GM21723 (cell line): ENCODE results near the gene SHISAL2A.

Experiments used
- ATAC-seq: cut with Tn5 transposase; IDR thresholded peaks from one replicate; pipeline ENCODE4 v1.9.1; 2021; ENCODE audit warnings: mild to moderate bottlenecking, moderate library complexity; ENCODE audit not compliant: unreplicated experiment

Gene SHISAL2A

DNA sequence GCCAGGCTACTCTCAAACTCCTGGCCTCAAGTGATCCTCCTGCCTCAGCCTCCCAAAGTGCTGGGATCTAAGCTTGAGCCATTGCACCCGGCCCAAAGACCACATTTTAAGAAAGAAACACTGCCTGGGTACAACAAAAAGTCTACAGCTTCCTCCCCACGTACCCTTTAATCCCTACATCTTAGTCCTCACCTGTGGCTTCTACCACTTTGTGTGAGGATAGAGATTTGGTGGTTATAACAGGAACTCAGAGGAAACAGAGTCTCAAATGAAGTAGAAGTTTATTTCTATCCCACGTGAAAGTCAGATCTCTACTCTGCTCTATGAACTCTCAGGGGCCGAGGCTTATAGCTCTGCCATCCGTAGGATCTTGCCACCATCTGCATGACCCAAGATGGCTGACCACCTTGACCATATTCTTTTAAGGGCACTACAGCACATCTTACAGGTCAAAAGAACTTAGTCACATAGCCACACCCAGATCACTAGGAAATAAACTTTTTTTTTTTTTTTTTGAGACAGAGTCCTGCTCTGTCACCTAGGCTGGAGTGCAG, 17.4 kb upstream of the SHISAL2A start:
- no peak for ATAC-seq

DNA sequence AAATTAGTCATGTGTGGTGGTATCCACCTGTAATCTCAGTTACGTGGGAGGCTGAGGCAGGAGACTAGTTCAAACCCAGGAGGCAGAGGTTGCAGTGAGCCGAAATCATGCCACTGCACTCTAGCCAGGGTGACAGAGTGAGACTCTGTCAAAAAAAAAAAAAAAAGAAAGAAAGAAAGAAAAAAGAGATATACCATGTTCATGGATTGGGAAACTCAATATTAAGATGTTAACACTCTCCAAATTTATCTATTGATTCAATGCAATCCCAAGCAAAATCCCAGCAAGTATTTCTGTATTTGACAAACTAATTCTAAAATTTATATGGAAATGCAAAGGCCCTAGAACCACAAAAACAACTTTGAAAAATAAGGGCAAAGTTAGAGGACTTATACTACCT, 11.0 kb upstream of the SHISAL2A start:
- ATAC-seq = no peak

DNA sequence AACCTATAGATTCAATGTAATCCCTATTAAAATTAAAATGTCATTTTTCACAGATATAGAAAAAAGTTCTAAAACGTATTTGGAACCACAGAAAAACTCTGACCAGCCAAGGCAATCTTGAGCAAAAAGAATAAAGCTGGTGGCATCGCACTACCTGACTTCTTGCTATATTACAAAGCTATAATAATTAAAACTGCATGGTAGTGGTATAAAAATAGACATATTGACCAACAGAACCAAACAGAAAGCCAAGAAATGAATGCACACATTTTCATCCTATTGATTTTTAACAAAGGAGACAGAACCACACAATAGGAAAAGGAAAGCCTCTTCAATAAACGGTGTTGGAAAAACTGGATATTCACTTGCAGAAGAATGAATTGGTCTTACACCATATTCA, 9.2 kb upstream of the SHISAL2A start:
- no peak for ATAC-seq

DNA sequence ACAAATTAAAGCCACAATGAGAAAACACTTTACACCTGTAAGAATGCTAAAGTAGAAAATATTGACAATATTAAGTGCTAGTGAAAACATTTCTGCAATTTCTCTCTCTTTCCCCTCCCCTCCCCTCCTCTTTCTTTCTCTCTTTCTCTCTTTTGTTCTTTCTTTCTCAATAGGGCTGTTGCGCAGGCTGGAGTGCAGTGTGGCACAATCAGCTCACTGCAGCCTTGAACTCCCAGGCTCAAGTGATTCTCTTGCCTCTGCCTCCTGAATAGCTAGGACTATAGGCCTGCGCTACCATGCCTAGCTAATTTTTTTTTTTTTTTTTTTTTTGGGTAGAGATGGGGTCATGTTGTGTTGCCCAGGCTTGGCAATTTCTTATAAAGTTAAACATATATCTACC, 5.9 kb upstream of the SHISAL2A start:
- ATAC-seq = no peak

DNA sequence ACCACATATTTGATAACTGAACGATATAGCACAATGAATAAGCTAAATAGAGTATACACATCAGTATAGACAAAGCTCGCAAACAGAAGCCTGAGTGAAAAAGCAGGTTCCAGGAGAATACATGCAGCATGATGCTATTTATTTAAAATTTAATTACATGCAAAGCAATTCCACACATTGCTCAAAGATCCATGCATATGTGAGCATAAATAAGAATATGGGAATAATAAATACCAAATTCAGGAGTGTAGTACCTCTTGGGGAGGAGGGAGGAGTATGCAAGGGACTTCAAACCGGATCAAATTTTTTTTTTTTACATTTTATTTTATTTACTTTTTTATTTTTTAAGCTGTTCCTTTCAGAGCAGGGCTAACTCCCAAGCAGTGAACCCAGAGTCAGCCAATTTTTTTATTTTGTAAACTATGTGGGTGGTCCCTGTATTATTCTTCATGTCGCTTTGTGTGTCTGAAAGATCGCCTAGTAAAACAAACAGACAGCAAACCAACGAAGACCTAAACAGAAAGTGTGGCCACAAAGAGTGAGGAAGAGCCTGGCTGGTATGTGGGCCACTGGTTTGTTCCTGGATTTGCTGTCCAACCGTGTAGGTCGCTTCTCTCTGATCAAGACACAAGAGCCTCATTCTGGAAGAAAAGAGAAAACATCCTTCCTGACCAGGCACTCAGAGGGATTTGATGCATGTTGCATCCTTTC, 4.2 kb upstream of the SHISAL2A start:
- no peak for ATAC-seq

DNA sequence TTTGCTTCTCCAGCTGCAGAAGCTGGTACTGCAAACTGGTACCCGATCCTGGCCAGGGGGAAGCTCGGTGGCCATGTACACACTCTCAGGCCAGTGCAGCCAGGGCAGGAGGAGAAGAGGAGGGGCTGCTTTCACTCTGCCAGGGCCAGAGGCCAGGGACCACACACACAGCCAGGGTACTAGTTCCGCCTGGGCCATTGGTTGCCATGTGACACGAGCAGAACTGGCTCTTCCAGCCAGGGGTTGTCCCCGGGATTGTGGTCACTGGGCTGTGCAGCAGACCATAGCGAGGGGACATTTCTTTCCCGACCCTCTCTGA, 3.7 kb upstream of the SHISAL2A start:
- no peak for ATAC-seq

DNA sequence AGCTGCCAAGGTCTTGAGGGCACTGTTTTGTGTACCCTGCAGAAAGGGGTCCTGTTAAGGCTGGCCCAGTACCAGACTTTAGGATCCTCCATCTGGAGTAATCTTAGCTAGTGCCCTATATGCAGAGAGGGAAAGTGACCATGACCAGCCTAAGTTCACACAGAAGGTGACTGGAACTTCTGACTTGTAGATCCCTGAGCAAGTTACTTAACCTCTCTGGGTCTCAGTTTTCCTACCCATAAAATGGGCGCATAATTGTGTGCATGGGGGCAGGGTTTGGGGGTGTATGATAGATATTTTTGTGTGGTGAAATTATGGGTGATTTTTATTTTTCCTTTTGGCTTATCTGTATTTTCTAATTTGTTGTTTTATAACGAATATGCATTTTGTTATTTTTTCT, 3.3 kb upstream of the SHISAL2A start:
- no peak for ATAC-seq

DNA sequence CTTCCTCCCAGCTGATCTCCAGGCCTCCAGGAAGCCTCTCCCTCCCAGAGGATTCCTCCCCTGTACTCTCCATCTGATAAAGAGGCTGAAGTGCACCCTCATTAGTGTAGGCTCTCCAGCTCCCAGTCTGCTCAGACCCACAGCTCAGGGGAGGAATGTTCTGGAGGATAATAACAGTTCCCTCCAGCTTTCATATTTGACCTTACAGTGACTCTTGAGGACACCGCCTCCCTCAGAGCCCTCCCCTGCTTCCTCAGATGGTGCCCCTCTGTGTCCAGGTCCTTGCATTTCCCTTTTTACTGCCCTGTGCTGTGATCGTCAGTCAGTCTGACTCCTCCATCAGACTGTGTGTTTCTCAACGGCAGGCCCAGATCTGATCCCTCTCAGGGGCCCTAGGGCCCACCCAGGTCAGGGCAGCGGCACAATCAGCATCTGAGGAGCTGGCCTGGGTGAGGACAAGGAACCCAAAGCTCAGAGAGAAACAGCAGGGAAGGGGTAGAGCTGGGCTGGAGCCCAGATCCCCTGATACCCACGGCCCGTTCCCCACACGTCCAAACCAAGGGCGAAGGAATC, 1.1 kb upstream of the SHISAL2A start:
- no peak for ATAC-seq

DNA sequence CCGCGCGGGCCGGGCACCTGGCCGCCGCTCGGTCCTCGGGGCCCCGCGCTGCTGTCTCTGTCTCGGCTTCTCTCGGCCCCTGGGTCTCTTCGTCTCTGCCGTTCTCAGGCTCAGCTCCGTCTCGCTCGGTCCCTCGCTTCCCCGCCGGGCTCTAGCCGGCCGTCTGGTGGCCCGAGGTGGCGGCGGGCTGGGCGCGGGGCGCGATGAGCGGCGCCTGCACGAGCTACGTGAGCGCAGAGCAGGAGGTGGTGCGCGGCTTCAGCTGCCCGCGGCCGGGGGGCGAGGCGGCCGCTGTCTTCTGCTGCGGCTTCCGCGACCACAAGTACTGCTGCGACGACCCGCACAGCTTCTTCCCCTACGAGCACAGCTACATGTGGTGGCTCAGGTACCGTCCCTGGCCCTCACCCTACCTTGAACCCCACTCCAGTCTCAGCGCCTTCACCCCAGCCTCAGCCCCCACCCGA, 355 bp downstream of the SHISAL2A start:
- ATAC-seq = no peak

DNA sequence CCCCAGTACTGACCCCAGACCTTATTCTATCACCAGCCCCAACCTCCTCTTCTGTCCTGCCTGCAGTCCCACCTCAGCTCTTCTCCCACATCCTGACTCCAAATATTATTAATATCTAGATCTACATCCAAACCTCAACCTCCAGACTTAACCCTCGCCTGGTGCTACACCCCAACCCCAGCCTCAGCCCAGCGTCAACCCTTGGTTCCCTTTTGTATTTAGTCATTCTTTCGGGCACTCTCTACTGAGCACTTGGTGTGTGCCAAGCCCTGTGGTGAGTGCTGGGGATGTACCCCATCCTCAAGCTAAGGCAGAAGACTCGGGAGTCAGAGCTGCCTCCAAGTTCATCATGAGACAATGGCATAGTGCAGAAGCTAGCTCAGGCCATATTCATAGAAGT, 1.1 kb downstream of the SHISAL2A start:
- no peak for ATAC-seq

DNA sequence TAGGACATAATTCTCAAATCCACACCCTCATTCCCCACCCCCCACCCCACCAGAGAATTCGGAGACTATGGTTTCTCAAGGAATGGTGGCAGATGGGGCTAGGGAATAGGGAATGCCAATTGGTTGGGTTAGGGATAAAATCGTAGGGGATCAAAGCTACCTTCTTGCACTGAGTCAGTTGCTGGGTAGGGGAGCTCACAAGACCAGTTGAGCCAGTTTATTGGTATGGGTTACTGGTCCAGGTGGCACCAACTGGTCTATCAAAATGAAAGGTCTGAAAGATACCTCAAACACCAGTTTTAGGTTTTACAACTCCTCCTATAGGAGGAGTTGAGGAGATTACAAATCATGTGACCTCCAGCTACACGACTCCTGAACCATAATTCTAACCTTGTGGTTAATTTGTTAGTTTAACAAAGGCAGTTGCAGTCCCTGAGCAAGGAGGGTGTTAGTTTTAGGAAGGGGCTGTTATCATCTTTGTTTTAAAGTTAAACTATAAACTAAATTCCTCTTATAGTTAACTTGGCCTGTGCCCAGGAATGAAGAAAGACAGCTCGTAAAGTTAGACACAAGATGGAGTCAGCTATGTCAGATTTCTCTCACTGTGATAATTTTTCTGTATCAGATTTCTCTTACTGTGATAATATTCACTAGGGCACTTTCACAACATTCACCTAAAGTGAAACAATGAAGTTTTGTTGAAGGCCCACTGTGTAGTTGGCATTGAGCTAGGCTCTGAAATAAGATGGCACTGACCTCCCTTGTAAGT, 2.5 kb downstream of the SHISAL2A start:
- ATAC-seq = no peak

DNA sequence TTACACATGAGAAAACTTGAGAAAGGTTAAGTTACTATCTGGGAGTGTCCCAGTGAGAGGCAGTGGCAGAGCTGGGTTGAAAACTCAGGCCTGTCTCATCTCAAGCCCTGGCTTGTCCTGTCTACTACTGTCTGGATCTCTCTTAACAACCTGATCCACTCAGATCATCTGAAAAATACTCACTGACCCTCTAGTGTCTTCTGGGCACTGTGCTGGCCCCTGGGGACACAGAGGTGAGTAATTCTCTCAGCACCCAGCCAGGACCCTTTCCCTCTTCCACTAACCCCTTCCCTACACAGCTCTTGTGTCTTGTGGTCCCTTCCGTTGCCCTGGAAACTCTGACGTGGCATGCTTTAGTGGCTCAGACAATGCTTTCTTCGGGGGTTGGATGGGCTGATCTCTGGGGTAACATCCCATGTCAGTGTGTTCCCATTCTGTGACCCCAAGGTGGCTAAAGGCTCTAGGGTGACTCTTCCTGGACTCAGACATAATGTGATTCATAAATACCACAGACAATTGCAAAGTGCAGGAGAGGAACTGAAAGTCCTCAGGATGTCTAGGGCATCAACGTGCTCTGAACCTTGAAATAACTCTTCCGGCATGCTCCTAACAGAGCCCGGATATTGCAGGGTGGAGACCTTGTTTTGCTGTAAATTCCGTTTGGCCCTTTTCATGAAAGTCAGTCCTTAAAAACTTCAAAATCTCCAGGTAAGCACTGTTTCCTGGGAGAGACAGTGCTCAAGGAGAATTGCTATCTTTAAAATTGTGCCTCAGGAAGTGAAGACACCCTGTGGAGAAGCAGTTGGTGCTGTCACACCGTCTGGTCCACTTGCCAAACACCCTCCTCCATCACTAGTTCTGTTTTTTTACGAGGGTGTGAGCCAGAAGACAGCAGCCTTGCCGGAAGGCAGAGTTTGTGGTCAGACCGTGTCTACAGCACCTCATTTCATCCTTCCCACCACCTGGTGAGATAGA, 4.0 kb downstream of the SHISAL2A start:
- ATAC-seq = peak; percentile 85

DNA sequence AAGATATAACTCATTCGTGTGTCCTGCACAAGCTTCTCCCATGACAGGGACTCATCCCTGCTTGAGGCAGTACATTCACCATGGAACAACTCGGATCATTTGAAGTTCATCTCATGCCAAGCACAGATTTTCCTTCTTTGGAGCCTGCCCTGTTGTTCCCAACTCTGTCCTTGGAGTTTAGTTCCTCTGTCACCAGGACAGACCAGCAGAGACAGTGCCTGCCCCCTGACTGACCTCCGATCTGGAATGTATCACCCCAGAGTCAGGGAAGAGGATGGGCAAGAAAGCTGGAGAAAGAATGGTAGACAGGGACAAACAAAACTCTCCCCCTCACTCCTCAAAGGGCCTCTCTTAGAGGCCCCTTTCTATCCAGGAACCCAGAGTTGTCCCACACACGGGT, 5.0 kb downstream of the SHISAL2A start:
- no peak for ATAC-seq

DNA sequence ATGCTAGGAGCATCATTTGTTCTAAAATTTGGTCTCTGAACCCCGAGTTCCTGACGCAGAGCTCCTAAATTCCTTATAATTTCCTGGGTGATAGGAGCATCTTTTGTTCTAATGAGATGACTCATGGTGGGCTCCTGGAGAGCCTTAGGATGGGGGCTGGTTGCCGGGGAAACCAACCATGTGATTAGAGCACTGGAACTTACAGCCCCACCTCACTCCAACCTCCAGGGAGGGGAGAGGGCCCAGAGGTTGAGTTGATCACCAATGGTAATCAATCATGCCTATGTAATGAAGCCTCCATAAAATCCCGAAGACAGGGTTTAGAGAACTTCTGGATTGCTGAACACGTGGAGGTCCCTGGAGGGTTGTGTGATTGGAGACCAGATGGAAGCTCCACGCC, 7.7 kb downstream of the SHISAL2A start:
- no peak for ATAC-seq

DNA sequence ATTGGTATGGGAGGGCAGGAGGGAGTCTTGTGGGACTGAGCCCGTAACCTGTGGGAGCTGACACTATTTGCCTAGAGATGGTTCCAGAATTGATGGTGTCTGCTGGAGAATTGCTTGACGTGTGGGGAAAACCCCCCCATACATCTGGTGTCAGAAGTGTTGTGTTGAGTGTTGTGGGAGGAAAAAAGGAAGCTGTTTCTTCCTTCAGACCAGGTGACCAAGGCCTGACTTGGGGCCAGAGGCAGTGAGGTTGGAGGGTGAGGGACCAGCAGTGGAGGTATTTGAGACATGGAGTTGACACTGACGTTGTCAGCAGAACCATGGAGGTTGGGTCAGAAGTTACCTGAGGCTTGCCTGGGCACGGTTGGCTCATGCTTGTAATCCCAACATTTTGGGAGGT, 8.3 kb downstream of the SHISAL2A start:
- no peak for ATAC-seq

DNA sequence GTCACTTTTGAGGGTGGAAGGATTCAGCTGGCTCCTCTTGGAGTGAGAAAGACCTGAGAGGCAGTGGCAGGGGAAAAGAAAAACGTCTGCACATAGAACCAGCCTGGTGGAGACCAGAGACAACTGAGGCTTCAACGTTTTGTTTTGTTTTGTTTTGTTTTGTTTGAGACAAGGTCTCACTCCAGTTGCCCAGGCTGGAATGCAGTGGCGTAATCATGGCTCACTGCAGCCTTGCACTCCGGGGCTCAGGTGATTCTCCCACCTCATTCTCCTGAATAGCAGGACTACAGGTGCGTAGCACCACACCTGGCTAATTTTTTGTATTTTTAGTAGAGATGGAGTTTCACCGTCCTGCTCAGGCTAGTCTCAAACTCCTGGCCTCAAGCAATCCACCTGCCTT, 12.3 kb downstream of the SHISAL2A start:
- ATAC-seq = no peak

DNA sequence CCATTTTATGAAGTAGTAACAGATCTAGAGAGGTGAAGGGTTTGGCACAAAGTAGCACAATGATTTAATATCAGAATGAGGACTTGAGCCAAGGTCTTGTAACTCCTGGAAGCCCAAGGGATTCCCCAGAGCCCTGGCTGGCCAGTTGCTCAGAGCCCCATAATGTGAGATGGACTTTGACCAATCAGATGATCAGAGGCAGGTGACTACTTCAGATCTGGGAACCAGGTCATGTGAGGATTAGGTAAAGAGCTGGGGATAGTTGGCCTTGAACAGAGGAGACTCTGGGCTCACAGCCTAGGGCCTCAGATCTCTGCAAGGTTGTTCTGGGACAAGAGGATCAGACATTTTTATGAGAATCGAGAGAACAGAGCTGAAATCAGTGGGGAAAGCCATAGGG, 18.9 kb downstream of the SHISAL2A start:
- no peak for ATAC-seq

DNA sequence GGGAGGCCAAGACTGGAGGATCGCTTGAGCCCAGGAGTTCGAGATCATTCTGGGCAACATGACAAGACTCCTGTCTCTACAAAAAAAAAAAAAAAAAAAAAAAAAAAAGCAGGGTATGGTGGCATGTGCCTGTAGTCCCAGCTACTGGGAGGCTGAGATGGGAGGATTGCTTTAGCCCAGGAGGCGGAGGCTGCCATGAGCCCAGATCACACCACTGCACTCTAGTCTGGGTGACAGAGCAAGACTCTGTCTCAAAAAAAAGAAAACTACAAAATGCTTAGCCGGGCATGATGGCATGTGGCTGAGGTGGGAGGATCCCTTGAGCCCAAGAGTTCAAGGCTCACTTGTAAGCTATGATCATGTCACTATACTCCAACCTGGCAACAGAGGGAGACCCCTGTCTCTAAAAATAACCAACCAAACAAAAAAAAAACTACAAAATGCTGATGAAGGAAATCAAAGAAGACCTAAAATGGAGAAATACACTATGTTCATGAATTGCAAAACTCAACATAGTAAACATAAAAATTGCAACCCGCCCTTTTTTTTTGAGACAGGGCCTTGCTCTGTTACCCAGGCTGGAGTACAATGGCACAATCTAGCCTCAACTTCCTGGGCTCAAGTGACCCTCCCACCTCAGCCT, 20.4 kb downstream of the SHISAL2A start:
- no peak for ATAC-seq

DNA sequence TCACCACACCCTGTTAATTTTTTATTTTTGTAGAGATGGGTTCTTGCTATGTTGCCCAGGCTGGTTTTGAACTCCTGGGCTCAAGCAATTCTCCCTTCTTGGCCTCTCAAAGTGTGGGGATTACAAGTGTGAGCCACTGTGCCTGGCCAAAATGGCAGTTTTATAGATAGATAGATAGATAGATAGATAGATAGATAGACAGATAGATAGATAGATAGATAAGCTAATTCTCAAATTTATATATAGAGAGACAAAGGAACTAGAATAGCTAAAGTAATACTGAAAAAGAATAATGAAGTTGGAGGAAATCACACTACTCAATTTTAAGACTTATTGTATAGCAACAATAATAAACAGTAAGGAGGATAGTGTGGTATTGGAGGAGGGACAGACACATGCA, 21.1 kb downstream of the SHISAL2A start:
- no peak for ATAC-seq

DNA sequence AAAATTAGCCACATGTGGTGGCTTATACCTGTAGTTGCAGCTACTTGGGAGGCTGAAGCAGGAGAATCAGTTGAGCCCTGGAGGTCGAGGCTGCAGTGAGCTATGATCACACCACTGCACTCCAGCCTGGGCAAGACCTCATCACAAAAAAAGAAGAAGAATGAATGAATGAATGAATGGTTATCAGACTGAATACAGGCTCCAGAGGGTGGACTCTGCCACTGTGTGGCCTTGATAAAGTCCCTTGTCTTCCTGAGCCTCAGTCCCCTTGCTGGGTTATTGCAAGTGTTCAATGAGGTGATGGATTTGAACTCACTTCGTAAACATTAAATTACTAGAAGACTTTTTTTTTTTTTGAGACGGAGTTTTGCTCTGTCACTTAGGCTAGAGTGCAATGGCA, 24.7 kb downstream of the SHISAL2A start:
- ATAC-seq = no peak
